ENCODE results near the gene UBA6.
"Not testable (repeated sequence)": the region's sequence is repeated elsewhere in the genome, so short reads cannot be mapped to it uniquely, and the experiment has no call there.

UBA6 gene

DNA sequence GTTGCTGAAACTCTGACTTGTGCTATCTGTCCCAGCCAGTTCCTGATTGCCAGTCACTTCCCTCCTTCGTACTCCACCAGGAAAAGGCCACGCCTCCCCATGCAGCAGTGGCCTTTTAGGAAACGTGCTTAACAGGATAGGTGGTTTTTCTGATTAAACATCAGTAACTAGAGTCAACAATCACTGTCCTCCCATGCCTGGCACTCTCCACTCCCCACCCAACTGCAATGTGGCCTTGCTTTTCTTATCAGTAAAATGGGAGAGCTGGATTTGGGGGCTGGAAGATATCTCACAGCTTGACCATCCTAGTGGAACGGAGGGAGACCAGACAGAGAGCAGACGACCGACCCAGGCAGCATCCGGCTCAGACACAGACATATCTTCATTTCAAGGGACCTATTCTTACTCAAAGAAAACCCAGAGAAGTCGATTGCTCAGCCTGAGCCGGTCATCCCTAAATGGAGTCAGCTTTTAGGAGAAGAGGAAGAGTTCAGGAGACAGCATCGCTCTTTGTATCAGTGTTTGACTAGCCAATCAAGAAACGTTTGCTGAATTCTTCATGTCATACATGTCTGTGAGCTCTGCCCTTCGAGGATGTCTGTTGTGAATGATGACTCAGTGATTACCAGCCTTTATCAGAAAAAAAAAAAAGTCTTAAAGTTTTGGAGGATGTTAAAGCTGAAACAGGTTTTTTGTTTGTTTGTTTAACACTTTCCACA is 12.7 kb upstream of the UBA6 start:
- DNase-seq: no peak

DNA sequence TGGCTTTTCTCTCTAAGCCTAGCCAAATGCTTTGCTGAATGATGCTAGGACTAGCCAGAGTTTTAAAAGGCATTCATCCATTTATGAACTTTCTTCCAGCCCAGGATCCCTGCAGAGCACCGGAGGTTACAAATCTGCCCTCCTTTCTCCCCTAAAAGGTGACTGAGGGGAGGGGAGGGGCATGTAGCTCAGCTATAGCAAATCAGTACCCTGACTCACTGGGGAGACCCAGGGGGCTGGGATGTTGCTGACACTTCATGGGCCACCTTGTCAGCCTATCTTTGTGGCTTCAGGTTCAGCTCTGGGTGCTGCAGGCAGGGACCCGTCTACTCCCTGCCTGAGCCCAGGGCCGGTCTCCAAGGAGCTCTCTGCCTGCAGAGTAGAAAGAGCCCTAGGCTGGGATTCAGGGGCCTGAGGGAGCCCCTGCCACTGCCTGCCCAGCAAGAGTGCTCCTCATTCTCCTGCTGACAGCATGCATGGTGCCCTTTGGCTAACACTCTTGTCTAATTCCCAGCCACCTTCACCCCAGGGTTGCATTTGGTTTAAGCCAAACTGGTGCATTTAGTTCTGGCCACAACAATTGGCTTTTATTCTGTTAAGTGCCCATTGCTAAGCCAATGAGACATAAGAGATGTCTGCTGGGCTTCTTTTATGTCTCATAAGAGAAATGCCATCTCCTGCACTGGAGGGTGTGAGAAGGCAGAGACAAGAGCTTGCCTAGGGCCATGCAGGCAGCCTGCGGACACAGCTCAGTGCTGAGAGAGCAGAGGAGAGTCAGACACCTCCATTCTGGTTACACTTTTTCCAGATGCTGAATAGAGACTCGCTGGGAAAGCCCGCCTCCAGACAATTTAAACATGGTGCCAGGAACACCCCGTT is 11.9 kb upstream of the UBA6 start:
- no peak for DNase-seq

DNA sequence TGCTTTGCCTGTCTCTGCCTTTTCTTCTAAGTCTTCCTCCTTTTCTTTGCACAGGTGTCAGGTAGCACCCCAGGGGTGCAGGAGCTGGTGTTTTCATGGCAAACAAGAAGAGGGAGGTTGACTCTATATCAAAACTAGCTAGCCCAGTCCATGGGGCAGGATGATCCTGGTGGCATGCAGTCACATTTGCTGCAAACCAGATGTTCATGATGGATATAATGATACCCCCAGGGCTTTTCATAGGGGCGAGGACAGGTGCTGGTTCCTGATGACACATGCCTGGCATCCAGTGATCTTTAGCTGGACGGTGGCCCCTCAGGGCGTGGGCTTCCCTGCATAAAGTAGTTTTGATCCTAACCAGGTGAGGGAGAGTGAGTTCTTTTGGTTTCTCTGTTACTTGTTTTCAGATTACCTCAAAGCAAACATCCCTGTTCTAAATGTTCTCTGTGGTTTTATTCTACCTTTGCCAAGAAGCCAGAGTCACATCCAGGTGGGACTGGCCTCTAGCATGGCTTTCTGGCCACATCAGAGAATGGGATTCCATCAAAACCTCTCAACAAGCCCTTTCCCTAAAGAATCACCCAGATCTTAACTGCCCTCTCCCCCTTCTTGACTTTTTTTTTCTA is 11.2 kb upstream of the UBA6 start:
- DNase-seq: no peak

DNA sequence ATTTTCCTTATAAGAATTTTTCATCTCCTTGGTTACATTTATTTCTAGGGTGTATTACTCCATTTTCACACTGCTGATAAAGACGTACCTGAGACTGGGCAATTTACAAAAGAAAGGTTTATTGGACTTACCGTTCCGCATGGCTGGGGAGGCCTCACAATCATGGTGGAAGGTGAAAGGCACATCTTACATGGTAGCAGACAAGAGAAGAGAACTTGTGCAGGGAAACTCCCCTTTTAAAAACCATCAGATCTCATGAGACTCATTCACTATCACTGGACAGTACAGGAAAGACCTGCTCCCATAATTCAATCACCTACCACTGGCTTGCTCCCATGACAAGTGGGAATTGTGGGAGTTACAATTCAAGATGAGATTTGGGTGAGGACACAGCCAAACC is 5.7 kb upstream of the UBA6 start:
- not testable (repeated sequence) for DNase-seq

DNA sequence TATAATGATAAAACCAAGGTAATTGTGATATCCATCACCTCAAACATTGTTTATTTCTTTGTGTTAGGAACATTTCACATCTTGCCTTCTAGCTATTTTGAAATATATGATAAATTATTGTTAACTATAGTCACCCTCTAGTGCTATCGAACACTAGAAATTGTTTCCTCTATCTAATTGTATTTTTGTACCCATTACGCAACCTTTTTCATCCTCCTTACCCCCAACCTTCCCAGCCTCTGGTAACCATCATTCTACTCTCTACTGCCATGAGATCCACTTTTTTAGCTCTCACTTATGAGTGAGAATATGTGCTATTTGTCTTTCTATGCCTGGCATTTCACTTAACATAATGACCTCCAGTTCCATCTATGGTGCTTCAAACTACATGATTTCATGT is 3.9 kb upstream of the UBA6 start:
- no peak for DNase-seq

DNA sequence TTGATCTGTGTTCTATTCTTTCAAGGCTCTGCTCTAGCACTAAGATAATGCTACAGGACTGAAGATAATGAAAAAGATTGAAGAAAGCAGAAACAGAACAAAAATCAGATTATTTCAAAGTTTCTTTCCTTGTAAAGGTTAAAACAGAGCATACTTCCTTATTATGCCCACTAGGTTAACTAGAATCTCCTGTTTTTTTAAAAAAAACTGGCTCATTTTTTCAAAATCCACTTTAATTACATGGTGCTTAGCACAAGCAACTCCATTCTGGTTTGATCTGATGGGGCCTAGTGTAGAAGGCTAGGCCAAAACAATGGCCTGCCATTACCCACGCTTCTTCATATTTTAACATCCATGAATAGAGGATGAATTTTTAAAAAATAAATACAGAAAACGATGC is 1.2 kb upstream of the UBA6 start:
- no peak for DNase-seq

DNA sequence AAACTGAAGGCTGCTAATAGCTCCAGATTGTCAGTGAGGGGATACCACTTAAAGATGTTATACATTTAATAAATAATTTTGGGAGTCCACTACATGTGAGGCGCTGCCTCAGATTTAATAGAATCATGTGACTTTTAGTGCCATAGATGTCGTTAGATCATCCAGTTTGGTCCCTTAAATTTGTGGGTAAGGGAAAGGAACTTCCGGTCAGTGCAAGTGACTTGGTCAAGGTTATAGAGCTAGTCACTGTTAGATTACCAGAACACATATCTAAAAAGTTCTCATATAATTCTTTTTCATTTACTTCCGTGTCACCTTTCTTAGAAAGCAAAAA is 529 bp upstream of the UBA6 start:
- no peak for DNase-seq

DNA sequence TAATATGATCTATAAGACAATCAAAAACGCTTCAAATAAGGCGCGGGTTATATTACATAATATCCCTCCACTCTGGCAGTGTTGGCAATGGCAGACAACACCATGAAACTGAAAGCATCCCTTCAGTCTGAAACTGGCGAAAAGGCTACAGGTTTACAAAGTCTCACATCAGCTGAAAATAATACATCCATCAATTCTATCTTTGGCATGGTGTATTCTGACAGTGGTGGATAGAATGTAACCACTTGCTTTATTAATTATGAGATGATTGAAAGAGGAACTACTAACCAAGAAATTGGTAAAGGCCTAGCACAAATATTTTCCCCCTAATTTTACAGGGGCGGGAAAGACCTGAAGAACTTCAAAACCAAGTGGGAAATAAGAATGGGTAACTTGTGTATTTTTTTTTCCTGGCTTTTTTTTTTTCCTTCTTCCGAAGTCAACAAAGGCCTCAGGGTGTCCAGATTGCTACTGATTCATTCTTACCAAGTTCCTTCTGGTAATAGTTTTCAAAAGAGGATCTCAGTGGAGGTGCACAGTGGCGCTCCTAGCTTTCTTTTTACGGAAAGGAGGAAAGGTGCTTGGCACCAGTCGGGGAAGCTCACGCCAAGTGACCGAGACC is 728 bp downstream of the UBA6 start:
- no peak for DNase-seq

DNA sequence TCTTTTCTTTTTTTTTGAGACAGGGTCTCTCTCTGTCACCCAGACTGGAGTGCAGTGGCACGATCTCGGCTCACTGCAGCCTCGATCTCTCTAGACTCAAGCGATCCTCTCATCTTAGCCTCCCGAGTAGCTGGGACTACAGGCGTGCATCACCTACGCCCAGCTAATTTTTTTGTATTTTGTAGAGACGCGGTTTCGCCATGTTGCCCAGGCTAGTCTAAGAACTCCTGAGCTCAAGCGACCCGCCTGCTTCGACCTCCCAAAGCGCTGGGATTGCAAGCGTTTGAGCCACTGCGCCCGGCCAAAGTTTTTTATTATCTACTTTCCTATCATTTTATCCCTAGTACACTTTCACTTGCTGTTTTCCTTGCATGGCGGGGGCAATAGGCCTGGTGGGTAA is 1.4 kb downstream of the UBA6 start:
- no peak for DNase-seq

DNA sequence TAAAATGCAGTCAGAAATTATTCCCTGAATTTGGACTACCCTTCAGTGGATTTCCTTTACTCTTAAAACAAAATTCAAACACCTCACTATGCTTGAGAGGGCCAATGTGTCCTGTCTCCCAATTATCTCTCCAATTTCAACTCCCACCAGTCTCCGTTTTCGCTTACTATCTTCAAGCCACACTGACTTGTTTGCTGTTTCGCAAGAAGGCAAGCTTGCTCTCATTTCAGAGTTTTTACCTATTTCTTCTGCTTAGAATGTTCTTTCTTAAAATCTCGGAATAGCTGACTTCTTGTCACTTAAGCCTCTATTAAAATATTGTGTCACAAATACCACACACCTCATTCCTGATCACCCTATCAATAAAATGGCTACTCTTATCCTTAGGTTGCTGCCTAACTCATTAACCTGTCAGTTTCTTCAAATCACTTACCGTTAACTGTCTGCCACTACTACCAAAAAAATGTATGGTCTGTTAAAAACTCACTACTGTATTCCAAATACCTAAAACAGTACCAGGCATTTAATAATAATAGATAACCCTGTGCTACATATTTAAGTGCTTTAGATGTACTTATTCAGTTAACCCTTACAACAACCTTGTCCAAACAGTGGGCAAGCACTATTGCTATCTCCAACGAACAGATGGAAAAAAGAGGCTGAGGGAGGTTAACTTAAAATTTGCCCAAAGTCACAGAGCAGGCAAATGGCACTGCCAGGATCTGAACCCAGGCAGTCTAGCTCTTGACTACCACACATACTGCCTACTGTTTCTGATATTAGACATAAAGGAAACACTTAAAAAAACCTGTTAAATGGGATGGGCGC is 2.9 kb downstream of the UBA6 start:
- DNase-seq: no peak

DNA sequence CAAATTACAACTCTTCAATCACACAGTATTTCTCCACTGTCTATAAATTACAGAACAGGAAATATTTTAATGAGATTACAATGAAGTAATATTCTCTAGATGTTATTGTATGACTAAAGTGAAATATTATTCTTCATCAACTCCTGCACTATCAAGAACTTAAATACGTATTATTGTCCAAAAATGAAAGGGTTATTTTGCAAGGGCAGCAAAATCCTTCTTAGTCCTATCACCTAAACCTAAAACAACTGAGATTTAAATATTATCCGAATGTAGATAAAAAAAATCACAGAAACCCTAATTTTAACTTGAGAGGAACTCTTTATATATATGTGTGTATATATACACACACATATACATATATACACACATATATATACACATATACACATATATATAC is 4.9 kb downstream of the UBA6 start:
- DNase-seq: no peak

DNA sequence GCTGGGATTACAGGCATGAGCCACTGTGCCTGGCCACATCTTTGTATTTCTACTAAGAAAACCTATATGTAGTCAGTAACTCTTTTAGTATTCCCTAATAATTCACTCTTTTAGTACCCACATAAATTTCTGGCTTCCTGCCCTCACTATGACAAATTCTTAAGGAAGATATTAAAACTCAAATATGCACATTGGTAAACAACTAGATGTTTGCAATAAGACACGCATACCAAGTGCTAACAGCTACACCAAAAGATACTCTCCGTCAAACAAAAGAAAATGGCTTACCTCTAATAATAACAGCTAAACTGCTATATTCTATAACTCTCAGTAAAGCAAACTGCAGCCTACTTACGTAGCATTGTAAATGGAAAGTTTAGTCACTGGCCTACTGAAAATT is 6.3 kb downstream of the UBA6 start:
- no peak for DNase-seq

DNA sequence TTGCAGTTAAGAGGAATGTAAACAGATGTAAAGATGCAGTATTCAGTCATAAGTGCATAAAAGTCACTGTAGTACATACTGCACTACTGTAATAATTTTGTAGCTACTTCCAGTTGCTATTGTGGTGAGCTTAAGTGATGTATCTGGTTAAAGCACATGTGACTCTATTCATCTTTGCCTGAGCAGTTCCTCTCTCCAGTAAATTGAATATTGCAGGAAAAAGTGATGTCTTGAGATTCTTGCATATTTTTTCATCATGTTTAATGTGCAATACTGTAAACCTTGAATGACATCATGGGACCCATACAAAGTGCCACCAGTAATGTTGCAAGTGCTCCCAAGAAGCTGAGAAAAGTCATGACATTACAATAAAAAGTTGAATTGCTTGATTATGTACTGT is 9.6 kb downstream of the UBA6 start:
- no peak for DNase-seq

DNA sequence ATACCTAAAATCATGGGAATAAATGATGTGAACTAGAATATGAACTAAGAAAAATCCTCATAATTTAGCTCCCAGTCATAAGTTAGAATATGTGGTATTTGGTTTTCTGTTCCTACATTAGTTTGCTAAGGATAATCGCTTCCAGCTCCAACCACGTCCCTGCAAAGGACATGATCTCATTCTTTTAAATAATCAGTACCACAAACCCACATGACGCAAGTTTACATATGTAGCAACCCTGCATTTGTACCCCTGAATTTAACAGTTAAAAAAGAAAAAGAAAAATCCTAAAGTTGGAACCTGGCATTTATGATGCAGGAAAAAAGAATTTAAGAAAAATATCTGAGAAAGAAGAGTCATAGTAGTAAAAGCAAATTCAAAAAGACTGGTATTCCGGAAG is 13.3 kb downstream of the UBA6 start:
- DNase-seq: no peak

DNA sequence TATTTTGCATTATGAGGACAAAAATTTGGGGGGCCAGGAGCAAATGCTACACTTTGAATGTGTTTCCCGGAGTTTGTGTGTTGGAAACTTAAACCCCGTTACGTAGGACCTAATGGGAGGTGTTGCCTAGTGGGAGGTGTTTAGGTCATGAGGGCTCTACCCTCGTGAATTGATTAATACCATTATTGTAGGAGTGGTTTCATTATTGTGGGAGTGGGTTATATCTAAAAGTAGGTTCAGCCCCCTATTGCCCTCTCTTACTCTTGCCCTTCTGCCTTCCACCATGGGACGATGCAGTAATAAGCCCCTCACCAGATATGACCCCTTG is 15.5 kb downstream of the UBA6 start:
- no peak for DNase-seq

DNA sequence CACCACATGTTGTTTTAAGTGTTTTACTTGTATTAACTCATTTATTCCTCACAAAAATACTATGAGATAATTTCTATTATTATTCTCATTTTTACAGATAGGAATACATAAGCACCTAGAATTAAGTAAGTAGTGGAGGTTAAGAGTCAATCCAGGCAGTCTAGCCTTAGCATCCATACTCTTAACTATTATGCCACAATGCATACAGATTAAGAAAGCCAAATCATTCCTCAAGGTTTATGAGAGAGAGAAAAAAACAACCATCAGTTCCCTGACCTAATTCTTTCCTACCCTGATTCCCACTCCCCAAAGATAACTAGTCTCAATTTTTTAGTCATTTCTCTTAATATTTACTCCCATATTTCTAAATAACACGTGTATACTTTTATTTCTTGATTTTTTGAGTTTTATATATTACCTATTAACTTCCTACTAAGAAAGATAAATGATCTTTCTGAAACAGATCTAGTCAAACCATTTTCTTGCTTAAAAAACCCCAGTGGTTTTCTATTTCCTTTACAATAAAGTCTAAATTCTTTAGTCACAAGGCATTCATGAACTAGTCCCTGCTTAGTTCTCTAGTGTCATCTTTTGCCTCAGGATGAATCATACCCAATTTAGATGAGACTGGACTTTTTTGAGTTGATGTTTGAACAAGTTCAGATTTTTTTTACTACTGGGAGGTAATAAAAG is 16.0 kb downstream of the UBA6 start:
- DNase-seq: no peak

DNA sequence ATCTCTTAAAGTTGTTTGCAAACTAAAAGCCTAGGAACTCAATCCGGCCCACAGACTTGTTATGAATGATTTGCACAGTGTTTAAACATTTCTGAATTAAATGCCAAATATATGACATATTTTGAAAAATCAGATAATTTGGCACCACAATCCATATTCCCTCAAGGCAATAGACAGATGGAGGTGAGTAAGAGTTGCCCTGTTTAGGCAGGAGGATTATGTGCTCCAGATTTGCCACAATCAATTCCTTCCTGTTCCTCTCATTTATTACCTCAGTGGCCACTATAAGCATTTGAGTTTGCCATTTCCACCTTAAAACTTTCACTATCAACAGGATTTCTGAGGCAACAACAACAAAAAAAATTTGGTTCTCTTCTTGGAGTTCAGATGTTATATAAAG is 18.7 kb downstream of the UBA6 start:
- DNase-seq: no peak

DNA sequence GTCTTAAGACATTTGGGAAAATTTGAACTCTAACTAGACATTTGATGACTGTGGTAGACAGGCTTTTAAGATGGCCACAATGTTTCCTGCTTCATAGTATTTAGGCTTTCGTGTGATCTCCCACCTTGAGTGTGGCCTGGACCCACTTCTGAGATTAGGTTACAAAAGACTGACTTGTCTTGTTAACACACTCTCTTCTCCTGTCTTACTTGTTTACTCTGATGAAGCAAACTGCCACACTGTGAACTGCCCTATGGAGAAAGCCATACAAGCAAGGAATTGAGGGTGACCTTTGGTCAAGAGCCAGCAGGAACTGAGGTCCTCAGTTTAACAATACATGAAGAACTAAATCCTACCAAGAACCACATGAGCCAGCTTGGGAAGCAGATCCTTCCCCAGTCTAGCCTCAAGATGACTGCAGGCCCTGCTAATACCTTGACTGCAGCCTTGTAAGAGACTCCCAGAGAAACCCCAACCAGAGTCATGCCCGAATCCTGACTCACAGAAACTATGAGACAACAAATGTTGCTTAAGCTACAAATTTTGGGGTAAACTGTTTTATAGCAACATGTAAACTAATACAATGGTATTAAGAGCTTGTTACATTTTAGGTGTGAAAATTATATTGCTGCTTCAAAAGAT is 20.3 kb downstream of the UBA6 start:
- no peak for DNase-seq

DNA sequence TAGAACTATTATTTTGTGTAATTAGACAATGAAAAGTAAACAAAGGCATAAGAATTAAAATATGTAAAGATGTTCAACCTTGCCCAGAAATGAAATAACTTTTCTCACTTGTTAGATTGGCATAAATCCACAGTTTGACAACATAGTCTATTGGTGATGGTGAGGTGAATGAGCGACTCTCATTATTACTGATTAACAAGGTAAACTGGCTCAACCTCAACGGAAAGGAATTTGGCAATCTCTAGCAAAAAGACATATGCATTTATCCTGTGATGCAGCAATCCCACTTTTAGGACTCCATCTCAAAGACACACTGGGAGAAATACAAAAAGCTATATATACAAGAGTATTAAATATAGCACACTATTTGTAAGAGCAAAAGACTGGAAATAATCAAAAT is 22.3 kb downstream of the UBA6 start:
- no peak for DNase-seq

DNA sequence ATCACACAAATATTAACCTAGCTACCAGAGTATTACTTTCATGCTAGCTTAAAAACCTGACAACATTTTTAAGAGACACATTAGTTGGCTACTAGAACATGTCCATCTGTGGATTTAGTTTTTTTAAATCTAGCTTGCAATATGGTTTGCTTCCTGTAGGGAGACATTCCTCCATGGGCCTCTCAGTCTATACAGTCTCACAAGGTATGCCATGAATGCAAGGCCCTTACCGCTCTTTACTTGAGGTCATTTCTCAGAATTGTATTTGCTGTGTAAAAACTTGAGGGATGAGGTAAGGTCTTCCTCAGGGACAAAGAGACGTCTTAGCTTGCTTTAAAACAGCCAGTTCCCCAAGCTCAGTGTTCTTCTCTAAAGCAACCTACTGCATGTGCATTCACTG is 26.9 kb downstream of the UBA6 start:
- DNase-seq: no peak

DNA sequence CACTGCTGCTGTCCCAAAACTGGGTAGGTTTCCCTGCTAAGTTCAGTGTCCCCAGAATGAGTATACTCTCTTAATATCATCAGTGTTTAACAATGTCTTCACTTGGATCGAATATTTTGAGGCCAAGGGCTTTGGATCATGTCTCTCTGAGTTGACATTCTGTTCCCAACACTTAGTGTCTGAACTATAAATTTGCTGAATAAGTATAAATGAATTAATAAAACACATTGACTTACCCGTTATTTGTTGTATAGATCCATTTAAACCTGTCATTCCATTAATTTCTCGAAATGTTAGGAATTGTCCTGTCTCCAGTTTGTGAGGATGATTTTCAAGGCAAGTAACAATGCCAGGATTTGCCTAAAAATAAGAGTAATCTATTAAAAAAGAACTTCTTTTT is 32.6 kb downstream of the UBA6 start:
- DNase-seq: no peak

DNA sequence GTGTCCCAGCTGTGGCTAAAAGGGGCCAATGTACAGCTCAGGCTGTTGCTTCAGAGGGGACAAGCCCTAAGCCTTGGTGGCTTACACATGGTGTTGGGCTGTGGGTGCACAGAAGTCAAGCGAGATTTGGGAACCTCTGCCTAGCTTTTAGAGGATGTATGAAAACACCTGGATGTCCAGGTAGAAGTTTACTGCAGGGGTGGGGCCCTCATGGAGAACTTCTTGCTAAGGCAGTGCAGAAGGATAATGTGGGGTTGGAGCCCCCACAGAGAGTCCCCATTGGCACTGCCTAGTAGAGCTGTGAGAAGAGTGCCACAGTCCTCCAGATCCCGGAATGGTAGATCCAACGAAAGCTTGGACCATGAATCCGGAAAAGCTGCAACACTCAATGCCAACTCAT is 40.5 kb downstream of the UBA6 start:
- no peak for DNase-seq

All from NCI-H2171 (cell line).